Loucy (cell line): ENCODE data around the gene MSX1.

Source experiments
- EZH2phosphoT487 ChIP-seq: fragments of 200-600 bp; IDR thresholded peaks from 2 replicates; pipeline ENCODE4 v1.6.1; 2018; ENCODE audit warnings: antibody characterized with exemption, mild to moderate bottlenecking, moderate library complexity, borderline replicate concordance
- TF ChIP-seq, protein P1 (sequence below): fragments of 200-600 bp; sonication (generic); conservative IDR thresholded peaks from 2 replicates; pipeline ENCODE4 v1.5.1; 2014; ENCODE audit warnings: mild to moderate bottlenecking, antibody characterized with exemption, low read length

DNA sequence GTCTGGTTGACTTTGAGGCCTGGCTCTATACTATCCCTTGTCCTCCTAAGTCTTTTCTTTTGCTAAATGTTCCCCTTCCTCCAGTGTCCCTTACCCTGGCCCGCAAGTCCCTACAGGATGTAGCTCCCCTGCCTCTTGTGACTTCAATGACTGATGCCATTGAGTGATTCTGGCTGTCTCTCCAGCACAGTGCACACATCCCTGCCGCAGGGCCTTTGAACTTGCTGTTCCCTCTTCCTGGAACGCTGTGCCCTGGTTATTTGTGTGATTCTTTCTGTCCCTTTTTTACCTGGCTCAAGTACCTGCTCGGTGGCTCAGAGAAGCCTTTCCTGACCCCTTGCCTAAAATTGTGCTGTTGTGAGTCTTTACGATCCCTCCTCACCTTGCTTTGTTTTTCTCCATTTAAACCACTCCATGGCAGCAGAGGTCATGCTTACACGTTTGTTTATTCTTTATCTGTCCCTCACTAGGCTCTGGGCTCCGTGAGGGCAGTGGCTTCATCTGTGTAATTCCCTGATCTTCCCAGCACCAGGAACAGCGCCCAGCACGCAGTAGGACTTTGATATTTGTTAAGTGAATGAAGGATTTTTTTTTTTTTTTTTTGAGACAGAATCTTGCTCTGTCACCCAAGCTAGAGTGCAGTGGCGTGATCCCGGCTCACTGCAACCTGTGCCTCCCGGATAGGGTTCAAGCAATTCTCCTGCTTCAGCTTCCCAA lies 17.6 kb downstream of the MSX1 start:
- TF ChIP-seq, protein P1, sequence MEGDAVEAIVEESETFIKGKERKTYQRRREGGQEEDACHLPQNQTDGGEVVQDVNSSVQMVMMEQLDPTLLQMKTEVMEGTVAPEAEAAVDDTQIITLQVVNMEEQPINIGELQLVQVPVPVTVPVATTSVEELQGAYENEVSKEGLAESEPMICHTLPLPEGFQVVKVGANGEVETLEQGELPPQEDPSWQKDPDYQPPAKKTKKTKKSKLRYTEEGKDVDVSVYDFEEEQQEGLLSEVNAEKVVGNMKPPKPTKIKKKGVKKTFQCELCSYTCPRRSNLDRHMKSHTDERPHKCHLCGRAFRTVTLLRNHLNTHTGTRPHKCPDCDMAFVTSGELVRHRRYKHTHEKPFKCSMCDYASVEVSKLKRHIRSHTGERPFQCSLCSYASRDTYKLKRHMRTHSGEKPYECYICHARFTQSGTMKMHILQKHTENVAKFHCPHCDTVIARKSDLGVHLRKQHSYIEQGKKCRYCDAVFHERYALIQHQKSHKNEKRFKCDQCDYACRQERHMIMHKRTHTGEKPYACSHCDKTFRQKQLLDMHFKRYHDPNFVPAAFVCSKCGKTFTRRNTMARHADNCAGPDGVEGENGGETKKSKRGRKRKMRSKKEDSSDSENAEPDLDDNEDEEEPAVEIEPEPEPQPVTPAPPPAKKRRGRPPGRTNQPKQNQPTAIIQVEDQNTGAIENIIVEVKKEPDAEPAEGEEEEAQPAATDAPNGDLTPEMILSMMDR = no peak
- no peak for TF ChIP-seq EZH2phosphoT487
